Measurements from ENCODE around the gene KHDRBS2. TPM values are rescaled to one million over a fixed set of nuclear protein-coding genes. Genes with fewer than 3 reads are reported as not detected.
A peak's percentile ranks its signal among the peaks of the same experiment; 100 is the strongest.
"Not testable (repeated sequence)": the region's sequence is repeated elsewhere in the genome, so short reads cannot be mapped to it uniquely, and the experiment has no call there.

Gene KHDRBS2
- total RNA-seq, 6 donors from 2014 or later: 5.4 to 48.2 (median 17.9) TPM

DNA sequence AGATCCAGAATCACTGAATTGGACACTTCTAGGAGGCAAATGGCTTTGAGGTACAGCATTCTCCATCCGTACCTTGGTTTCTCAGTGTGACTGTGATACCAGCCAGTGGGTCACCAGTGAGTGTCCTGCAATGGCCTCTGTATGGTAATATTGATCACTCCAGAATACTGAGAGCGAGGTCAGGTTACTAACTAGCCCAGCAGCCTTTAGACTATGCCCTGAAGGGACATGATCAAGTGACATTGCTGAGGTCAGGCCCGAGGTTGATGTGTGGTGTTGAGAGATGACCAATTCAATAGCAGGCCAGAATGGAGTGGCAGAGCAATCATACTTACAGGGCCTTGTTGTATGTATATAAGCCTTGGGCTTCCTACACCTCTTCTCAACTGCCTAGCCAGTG is 476.0 kb downstream of the KHDRBS2 start:
- Histone ChIP-seq H3K4me3 (no peak overlapping the region), H3K27ac (no peak overlapping the region), H3K27me3 (no peaks in the 10 kb centered on the region), H3K4me1 (no peaks in the 10 kb centered on the region), H3K9me3 (no peaks in the 10 kb centered on the region), H3K36me3 (no peaks in the 10 kb centered on the region)
- DNase-seq (no peak), ATAC-seq (ENCODE audit: low FRiP score in 2 of 2) (no peak)
- WGBS, 2 donors: 58 to 84% methylated on average over 3 of the region's 3 CpGs
- no peak for TF ChIP-seq EP300 (IDR thresholded peaks at IDR 0.05)
- TF ChIP-seq, protein P1, sequence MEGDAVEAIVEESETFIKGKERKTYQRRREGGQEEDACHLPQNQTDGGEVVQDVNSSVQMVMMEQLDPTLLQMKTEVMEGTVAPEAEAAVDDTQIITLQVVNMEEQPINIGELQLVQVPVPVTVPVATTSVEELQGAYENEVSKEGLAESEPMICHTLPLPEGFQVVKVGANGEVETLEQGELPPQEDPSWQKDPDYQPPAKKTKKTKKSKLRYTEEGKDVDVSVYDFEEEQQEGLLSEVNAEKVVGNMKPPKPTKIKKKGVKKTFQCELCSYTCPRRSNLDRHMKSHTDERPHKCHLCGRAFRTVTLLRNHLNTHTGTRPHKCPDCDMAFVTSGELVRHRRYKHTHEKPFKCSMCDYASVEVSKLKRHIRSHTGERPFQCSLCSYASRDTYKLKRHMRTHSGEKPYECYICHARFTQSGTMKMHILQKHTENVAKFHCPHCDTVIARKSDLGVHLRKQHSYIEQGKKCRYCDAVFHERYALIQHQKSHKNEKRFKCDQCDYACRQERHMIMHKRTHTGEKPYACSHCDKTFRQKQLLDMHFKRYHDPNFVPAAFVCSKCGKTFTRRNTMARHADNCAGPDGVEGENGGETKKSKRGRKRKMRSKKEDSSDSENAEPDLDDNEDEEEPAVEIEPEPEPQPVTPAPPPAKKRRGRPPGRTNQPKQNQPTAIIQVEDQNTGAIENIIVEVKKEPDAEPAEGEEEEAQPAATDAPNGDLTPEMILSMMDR (IDR thresholded peaks at IDR 0.05): no peak
- no peak for TF ChIP-seq POLR2AphosphoS5 (IDR thresholded peaks at IDR 0.05)
- TF ChIP-seq POLR2A (IDR thresholded peaks at IDR 0.05): no peak

DNA sequence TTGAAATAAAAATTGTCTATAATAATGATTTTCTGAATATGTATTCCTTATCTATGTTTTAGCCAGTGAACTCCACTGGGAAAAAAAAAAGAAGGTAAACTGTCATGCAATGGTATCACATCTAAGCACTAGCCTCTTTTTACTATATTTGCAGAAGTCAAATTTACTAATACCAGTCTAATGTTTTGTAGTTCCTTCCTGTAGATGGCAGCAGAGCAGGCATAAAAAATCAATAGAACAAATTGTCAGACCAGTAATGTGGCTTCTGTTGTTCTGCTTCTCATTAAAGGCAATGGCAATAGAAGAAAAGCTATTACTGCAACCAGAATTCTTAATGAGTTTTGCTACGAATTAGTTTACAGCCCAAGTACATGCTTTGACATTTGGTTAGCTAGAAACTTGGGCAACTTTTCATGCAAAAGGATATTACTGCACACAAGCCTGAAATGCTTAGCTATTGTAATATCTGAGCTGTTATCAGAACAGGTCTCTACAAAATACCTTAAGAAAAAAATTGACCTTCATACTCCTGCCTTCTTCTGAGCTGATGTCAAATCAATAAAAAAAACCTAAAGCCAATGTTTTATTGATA is 476.9 kb downstream of the KHDRBS2 start:
- no peak overlapping the region for H3K4me3 ChIP-seq
- no peaks in the 10 kb centered on the region for H3K9me3 ChIP-seq
- TF ChIP-seq POLR2A (IDR thresholded peaks at IDR 0.05) (no peak), EP300 (IDR thresholded peaks at IDR 0.05) (no peak)
- TF ChIP-seq, protein P1 (IDR thresholded peaks at IDR 0.05): peak in 3 of 6 experiments; percentile 17 to 44 (median 33)
- H3K36me3 ChIP-seq: no peaks in the 10 kb centered on the region
- no peaks in the 10 kb centered on the region for H3K4me1 ChIP-seq
- peak in 1 of 2 donors; percentile 41 for ATAC-seq (ENCODE audit: low FRiP score in 2 of 2)
- H3K27ac ChIP-seq: no peak overlapping the region
- H3K27me3 ChIP-seq: no peaks in the 10 kb centered on the region
- no peak for DNase-seq
- WGBS, 2 donors: 5 to 14% methylated on average over 1 of the region's 1 CpG

DNA sequence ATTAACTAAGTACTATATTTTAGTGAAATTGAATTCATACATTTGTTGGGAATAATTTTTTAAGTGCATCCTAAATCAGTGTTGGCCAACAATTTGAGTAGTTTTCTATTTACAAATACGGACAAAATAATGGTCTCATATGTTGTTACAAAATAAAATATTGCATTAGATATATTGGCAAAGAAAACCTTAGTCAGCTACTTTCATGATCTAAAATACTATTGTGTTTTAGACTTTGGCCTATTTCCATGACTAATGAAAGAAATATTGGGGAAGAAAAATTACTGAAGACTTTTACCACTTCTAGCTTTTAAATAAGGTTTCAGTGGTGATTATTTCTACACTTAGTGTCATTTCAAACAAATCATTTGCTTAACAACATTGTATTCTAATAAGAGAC is 498.0 kb downstream of the KHDRBS2 start:
- DNase-seq: no peak
- no peaks in the 10 kb centered on the region for H3K4me1 ChIP-seq
- no peaks in the 10 kb centered on the region for H3K27me3 ChIP-seq
- no peaks in the 10 kb centered on the region for H3K36me3 ChIP-seq
- 90 to 93% methylated on average over 1 of the region's 1 CpG for WGBS, 2 donors
- ATAC-seq (ENCODE audit: low FRiP score in 2 of 2): no peak
- TF ChIP-seq POLR2AphosphoS5 (IDR thresholded peaks at IDR 0.05) (no peak), POLR2A (IDR thresholded peaks at IDR 0.05) (no peak), EP300 (IDR thresholded peaks at IDR 0.05) (no peak)
- TF ChIP-seq, protein P1 (IDR thresholded peaks at IDR 0.05): no peak
- no peak overlapping the region for H3K27ac ChIP-seq
- H3K9me3 ChIP-seq: no peaks in the 10 kb centered on the region
- no peak overlapping the region for H3K4me3 ChIP-seq

DNA sequence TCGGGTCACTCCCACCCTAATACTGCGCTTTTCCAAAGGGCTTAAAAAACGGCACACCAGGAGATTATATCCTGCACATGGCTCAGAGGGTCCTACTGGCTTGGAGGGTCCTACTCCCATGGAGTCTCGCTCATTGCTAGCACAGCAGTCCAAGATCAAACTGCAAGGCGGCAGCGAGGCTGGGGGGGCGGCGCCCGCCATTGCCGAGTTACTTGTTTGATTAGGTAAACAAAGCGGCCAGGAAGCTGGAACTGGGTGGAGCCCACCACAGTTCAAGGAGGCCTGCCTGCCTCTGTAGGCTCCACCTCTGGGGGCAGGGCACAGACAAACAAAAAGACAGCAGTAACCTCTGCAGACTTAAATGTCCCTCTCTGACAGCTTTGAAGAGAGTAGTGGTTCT is 516.6 kb downstream of the KHDRBS2 start:
- 96 to 100% methylated on average over 4 to 11 of the region's 11 CpGs for WGBS, 2 donors
- DNase-seq: peak in 1 of 2 donors; percentile 77
- H3K4me1 ChIP-seq; H3K36me3 ChIP-seq; H3K4me3 ChIP-seq; H3K27ac ChIP-seq; ATAC-seq (ENCODE audit: low FRiP score in 2 of 2); H3K9me3 ChIP-seq; H3K27me3 ChIP-seq: not testable (repeated sequence)

DNA sequence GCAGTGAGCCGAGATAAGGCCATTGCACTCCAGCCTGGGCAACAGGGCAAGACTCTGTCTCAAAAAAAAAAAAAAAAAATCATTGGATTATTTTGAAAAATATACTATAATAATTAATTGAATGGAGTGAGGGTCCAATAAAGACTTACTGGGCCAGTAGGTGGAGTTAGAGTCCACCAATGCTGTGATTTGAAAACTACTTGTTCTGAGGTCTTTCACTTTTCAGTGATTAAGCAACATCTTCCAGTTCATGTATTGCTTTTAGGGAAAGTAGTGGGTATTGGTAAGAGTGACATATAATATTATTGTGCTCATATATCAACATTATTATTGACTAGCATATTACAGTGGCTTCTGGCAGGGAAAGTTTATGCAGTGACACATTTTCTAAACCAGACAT is 530.3 kb downstream of the KHDRBS2 start:
- H3K4me3 ChIP-seq: no peak overlapping the region
- H3K36me3 ChIP-seq: no peaks in the 10 kb centered on the region
- 70 to 86% methylated on average over 1 of the region's 1 CpG for WGBS, 2 donors
- H3K27me3 ChIP-seq: no peaks in the 10 kb centered on the region
- H3K4me1 ChIP-seq: no peaks in the 10 kb centered on the region
- DNase-seq (no peak), ATAC-seq (ENCODE audit: low FRiP score in 2 of 2) (no peak)
- no peak for TF ChIP-seq POLR2A (IDR thresholded peaks at IDR 0.05)
- TF ChIP-seq EP300 (IDR thresholded peaks at IDR 0.05): no peak
- no peak for TF ChIP-seq POLR2AphosphoS5 (IDR thresholded peaks at IDR 0.05)
- TF ChIP-seq, protein P1 (IDR thresholded peaks at IDR 0.05): no peak
- H3K27ac ChIP-seq: no peak overlapping the region
- H3K9me3 ChIP-seq: no peaks in the 10 kb centered on the region
